ENCODE data around the gene TEAD2. TPM values are rescaled to one million over a fixed set of nuclear protein-coding genes. Genes with fewer than 3 reads are reported as not detected.
A peak's percentile ranks its signal among the peaks of the same experiment; 100 is the strongest.
"Not testable (repeated sequence)": the region's sequence is repeated elsewhere in the genome, so short reads cannot be mapped to it uniquely, and the experiment has no call there.

TEAD2 gene
- total RNA-seq, 1 experiment from 2014 or later = 106 TPM

- TF ChIP-seq PRDM15 (CRISPR knock-in tag; IDR thresholded peaks at IDR 0.05) = no peak
- TF ChIP-seq FOXP1 (CRISPR knock-in tag; IDR thresholded peaks at IDR 0.05; ENCODE audit: borderline replicate concordance) = no peak
- no peak for TF ChIP-seq ZNF416 (CRISPR knock-in tag; IDR thresholded peaks at IDR 0.05)
- TF ChIP-seq MLX (CRISPR knock-in tag; IDR thresholded peaks at IDR 0.05) = no peak
- no peak for TF ChIP-seq SMAD3 (CRISPR knock-in tag; IDR thresholded peaks at IDR 0.05; ENCODE audit: borderline replicate concordance)
- TF ChIP-seq ETV6 (CRISPR knock-in tag; IDR thresholded peaks at IDR 0.05) = no peak
- no peak for TF ChIP-seq NR3C1 (CRISPR knock-in tag; conservative IDR thresholded peaks at IDR 0.05; ENCODE audit: low read depth)
- TF ChIP-seq AR (CRISPR knock-in tag; IDR thresholded peaks at IDR 0.05) = no peak
- TF ChIP-seq ZNF232 (CRISPR knock-in tag; IDR thresholded peaks at IDR 0.05) = no peak
- no peak for TF ChIP-seq ZNF317 (CRISPR knock-in tag; IDR thresholded peaks at IDR 0.05; ENCODE audit: borderline replicate concordance, low read depth)
- no peak for TF ChIP-seq JAZF1 (CRISPR knock-in tag; IDR thresholded peaks at IDR 0.05)
- no peak for TF ChIP-seq ZNF263 (CRISPR knock-in tag; IDR thresholded peaks at IDR 0.05; ENCODE audit: low read depth)
- TF ChIP-seq ZNF138 (CRISPR knock-in tag; conservative IDR thresholded peaks at IDR 0.05) = no peak
Observed at GRCh38 chr19:49374665-49375434, 12.6 kb upstream of the TEAD2 start (continued).

- Mint-ChIP-seq H3K36me3 (peaks cover 21% of the 10 kb centered on the region), H3K27me3 (ENCODE audit: low read depth) (peaks cover 35% of the 10 kb centered on the region), H3K9me3 (peaks cover 25% of the 10 kb centered on the region)
- CTCF ChIA-PET; H3K4me1 Mint-ChIP-seq; DNase-seq (ENCODE audit: low spot score); H3K4me3 Mint-ChIP-seq; H3K27ac Mint-ChIP-seq; ATAC-seq: not testable (repeated sequence)
- POLR2A ChIA-PET = interaction anchor here (0.7 kb wide), 1 partner anchor 63 kb away, joined by 3 read pairs; no protein-coding TSS in a partner anchor
- TF ChIP-seq ZNF121 (CRISPR knock-in tag; IDR thresholded peaks at IDR 0.05) = 0 out of 2 replicates have a peak, but pooled peaks have one; percentile 8
Observed at GRCh38 chr19:49373174-49373573, 11.0 kb upstream of the TEAD2 start.

GRCh38 chr19:49371184-49371583 lies 9.0 kb upstream of the TEAD2 start:
- Mint-ChIP-seq H3K4me1 (peaks cover 5% of the 10 kb centered on the region; the same call in 1 of the 2 replicates), H3K27ac (no peak overlapping the region), H3K36me3 (peaks cover 21% of the 10 kb centered on the region), H3K9me3 (peaks cover 25% of the 10 kb centered on the region), H3K4me3 (no peak overlapping the region), H3K27me3 (ENCODE audit: low read depth) (peaks cover 23% of the 10 kb centered on the region)
- DNase-seq (ENCODE audit: low spot score) (no peak), ATAC-seq (no peak)
- ChIA-PET POLR2A (no interaction called here), CTCF (no interaction called here)
- TF ChIP-seq ZNF396 (CRISPR knock-in tag; IDR thresholded peaks at IDR 0.05; ENCODE audit: borderline replicate concordance) (no peak), PREB (CRISPR knock-in tag; IDR thresholded peaks at IDR 0.05; ENCODE audit: borderline replicate concordance) (no peak), FOXP4 (CRISPR knock-in tag; IDR thresholded peaks at IDR 0.05) (no peak), FOXP1 (CRISPR knock-in tag; IDR thresholded peaks at IDR 0.05; ENCODE audit: borderline replicate concordance) (no peak), HMGA2 (CRISPR knock-in tag; IDR thresholded peaks at IDR 0.05) (no peak), HMGXB4 (CRISPR knock-in tag; IDR thresholded peaks at IDR 0.05) (no peak)

Measured in WTC11 (cell line).